Endothelial cell (in vitro differentiated cells): Measurements from ENCODE around the gene GAS6. TPM values are rescaled to one million over a fixed set of nuclear protein-coding genes. Genes with fewer than 3 reads are reported as not detected.

Source experiments
- DNase-seq: peaks from one replicate; pipeline ENCODE4 v3.0.0; 2021; ENCODE audit warnings: low spot score
- H3K27ac Mint-ChIP-seq: one replicate; pipeline ENCODE4 v1.8.0; 2021; ENCODE audit warnings: mixed read lengths, inconsistent platforms; ENCODE audit not compliant: unreplicated experiment
- H3K27me3 Mint-ChIP-seq: one replicate; pipeline ENCODE4 v1.8.0; 2021; ENCODE audit warnings: mild to moderate bottlenecking, moderate library complexity, mixed read lengths, inconsistent platforms; ENCODE audit not compliant: unreplicated experiment
- H3K36me3 Mint-ChIP-seq: one replicate; pipeline ENCODE4 v1.8.0; 2021; ENCODE audit warnings: mild to moderate bottlenecking, low read depth, mixed read lengths, inconsistent platforms; ENCODE audit not compliant: unreplicated experiment
- H3K4me1 Mint-ChIP-seq: one replicate; pipeline ENCODE4 v1.8.0; 2021; ENCODE audit warnings: mild to moderate bottlenecking, mixed read lengths, inconsistent platforms; ENCODE audit not compliant: unreplicated experiment
- H3K4me3 Mint-ChIP-seq: one replicate; pipeline ENCODE4 v1.8.0; 2021; ENCODE audit warnings: mild to moderate bottlenecking, mixed read lengths, inconsistent platforms; ENCODE audit not compliant: unreplicated experiment
- H3K9me3 Mint-ChIP-seq: one replicate; pipeline ENCODE4 v1.8.0; 2021; ENCODE audit warnings: mixed read lengths, inconsistent platforms; ENCODE audit not compliant: unreplicated experiment
- CTCF ChIP-seq: fragments of 200-600 bp; sonication (generic); IDR thresholded peaks from one replicate; pipeline ENCODE4 v1.5.0; 2021; ENCODE audit warnings: antibody characterized with exemption; ENCODE audit not compliant: unreplicated experiment
- total RNA-seq: library from RNA; stranded (reverse); fragmentation: NEBNext Ultra II Directional; extraction: Animal tissue kit (Norgen Biotek cat#: 25700); gene quantifications from one replicate; pipeline ENCODE4 v1.2.1, GENCODE V29; 2021; ENCODE audit not compliant: unreplicated experiment

The GAS6 gene
- total RNA-seq, 1 donor from 2014 or later: 19.8 TPM

- no peaks in the 10 kb centered on the region for H3K9me3 Mint-ChIP-seq
- H3K4me1 Mint-ChIP-seq: peaks cover 26% of the 10 kb centered on the region
- peak overlapping the region; percentile 69 for H3K4me3 Mint-ChIP-seq
- DNase-seq: no peak
- H3K27ac Mint-ChIP-seq: peak overlapping the region; percentile 55
- H3K27me3 Mint-ChIP-seq: peaks cover 41% of the 10 kb centered on the region
- TF ChIP-seq CTCF: no peak
- peaks cover 22% of the 10 kb centered on the region for H3K36me3 Mint-ChIP-seq
Measured at GRCh38 chr13:113814435-113814821, 49.4 kb downstream of the GAS6 start.

- no peak for DNase-seq
- TF ChIP-seq CTCF: no peak
- H3K4me1 Mint-ChIP-seq: peaks cover 26% of the 10 kb centered on the region
- H3K36me3 Mint-ChIP-seq: peaks cover 23% of the 10 kb centered on the region
- peaks cover 37% of the 10 kb centered on the region for H3K27me3 Mint-ChIP-seq
- peak overlapping the region; percentile 69 for H3K4me3 Mint-ChIP-seq
- H3K9me3 Mint-ChIP-seq: no peaks in the 10 kb centered on the region
- H3K27ac Mint-ChIP-seq: peak overlapping the region; percentile 55
Measured at GRCh38 chr13:113813749-113814434, 50.0 kb downstream of the GAS6 start.

GRCh38 chr13:113813070-113813748, 50.7 kb downstream of the GAS6 start:
- Mint-ChIP-seq H3K27ac (peak overlapping the region; percentile 48), H3K36me3 (peaks cover 30% of the 10 kb centered on the region), H3K27me3 (peaks cover 38% of the 10 kb centered on the region), H3K4me1 (peaks cover 26% of the 10 kb centered on the region), H3K9me3 (peaks cover under 1% of the 10 kb centered on the region), H3K4me3 (no peak overlapping the region)
- TF ChIP-seq CTCF: no peak
- DNase-seq: no peak

- DNase-seq: no peak
- Mint-ChIP-seq H3K4me3 (peak overlapping the region; percentile 25), H3K27ac (no peak overlapping the region), H3K27me3 (peaks cover 38% of the 10 kb centered on the region), H3K9me3 (peaks cover 5% of the 10 kb centered on the region), H3K36me3 (peaks cover 35% of the 10 kb centered on the region), H3K4me1 (peaks cover 24% of the 10 kb centered on the region)
- no peak for TF ChIP-seq CTCF
Measured at GRCh38 chr13:113812178-113813040, 51.5 kb downstream of the GAS6 start.
